WI38 (cell line): Measurements from ENCODE around the gene PRDM16.
A peak's percentile ranks its signal among the peaks of the same experiment; 100 is the strongest.

ENCODE experiments used
- H3K4me3 ChIP-seq: 2 replicates; pipeline ENCODE4 v1.5.1; 2011; ENCODE audit warnings: low read depth, mild to moderate bottlenecking, control low read depth, low read length
- TF ChIP-seq, protein P1 (sequence below): IDR thresholded peaks from 2 replicates; pipeline ENCODE4 v1.5.1; 2012; ENCODE audit warnings: low read depth, mild to moderate bottlenecking, control low read depth, low read length

The PRDM16 gene

GRCh38 chr1:3470650-3471355 lies 401.8 kb downstream of the PRDM16 start:
- H3K4me3 ChIP-seq = no peak overlapping the region
- TF ChIP-seq, protein P1, sequence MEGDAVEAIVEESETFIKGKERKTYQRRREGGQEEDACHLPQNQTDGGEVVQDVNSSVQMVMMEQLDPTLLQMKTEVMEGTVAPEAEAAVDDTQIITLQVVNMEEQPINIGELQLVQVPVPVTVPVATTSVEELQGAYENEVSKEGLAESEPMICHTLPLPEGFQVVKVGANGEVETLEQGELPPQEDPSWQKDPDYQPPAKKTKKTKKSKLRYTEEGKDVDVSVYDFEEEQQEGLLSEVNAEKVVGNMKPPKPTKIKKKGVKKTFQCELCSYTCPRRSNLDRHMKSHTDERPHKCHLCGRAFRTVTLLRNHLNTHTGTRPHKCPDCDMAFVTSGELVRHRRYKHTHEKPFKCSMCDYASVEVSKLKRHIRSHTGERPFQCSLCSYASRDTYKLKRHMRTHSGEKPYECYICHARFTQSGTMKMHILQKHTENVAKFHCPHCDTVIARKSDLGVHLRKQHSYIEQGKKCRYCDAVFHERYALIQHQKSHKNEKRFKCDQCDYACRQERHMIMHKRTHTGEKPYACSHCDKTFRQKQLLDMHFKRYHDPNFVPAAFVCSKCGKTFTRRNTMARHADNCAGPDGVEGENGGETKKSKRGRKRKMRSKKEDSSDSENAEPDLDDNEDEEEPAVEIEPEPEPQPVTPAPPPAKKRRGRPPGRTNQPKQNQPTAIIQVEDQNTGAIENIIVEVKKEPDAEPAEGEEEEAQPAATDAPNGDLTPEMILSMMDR = no peak

- H3K4me3 ChIP-seq = no peak overlapping the region
- TF ChIP-seq, protein P1 = 0 out of 2 replicates have a peak, but pooled peaks have one; percentile 24
Observed at GRCh38 chr1:3471356-3472087, 402.5 kb downstream of the PRDM16 start.

- TF ChIP-seq, protein P1 = no peak
- H3K4me3 ChIP-seq = no peak overlapping the region
Observed at GRCh38 chr1:3472088-3472850, 403.3 kb downstream of the PRDM16 start.

GRCh38 chr1:3472906-3473305 lies 403.9 kb downstream of the PRDM16 start:
- H3K4me3 ChIP-seq = no peak overlapping the region
- TF ChIP-seq, protein P1 = no peak

DNA sequence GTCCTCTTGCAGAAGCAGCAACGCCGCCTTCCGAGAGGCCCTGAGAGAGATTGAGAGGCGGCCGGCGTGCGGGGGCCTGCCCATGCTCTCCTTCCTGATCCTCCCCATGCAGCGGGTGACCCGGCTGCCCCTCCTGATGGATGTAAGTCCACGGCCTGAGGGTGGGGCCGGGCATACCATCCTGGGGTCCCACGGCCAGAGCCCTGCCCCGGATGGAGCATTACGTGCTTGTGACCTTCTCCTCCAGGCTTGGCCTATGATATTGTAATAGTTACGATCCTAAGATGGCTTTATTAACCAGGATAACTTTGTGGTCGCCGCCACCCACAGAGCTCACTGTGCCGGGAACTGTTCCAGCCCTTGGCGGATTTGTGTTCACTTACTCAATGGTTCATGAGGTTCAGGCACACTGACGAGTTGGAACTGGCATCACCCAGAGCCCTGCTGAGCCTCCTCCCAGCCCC lies 404.4 kb downstream of the PRDM16 start:
- no peak overlapping the region for H3K4me3 ChIP-seq
- TF ChIP-seq, protein P1 = no peak

- H3K4me3 ChIP-seq = no peak overlapping the region
- TF ChIP-seq, protein P1 = no peak
Observed at GRCh38 chr1:3474016-3474415, 405.0 kb downstream of the PRDM16 start.

- TF ChIP-seq, protein P1 = no peak
- no peak overlapping the region for H3K4me3 ChIP-seq
Observed at GRCh38 chr1:3474421-3474820, 405.4 kb downstream of the PRDM16 start.
